AG09319 (cell line): Measurements from ENCODE around the gene TRAK1.

ENCODE experiments used
- DNase-seq: peaks from one replicate; pipeline ENCODE4 v3.0.0-alpha.2; 2010; ENCODE audit warnings: low read depth; ENCODE audit errors: extremely low read depth
- TF ChIP-seq, protein P1 (sequence below): IDR thresholded peaks from 2 replicates; pipeline ENCODE4 v1.5.1; 2011; ENCODE audit warnings: low read depth, mild to moderate bottlenecking, inconsistent platforms, low read length, moderate library complexity

The TRAK1 gene

GRCh38 chr3:42119561-42120355 is 28.6 kb downstream of the TRAK1 start:
- no peak for DNase-seq
- TF ChIP-seq, protein P1, sequence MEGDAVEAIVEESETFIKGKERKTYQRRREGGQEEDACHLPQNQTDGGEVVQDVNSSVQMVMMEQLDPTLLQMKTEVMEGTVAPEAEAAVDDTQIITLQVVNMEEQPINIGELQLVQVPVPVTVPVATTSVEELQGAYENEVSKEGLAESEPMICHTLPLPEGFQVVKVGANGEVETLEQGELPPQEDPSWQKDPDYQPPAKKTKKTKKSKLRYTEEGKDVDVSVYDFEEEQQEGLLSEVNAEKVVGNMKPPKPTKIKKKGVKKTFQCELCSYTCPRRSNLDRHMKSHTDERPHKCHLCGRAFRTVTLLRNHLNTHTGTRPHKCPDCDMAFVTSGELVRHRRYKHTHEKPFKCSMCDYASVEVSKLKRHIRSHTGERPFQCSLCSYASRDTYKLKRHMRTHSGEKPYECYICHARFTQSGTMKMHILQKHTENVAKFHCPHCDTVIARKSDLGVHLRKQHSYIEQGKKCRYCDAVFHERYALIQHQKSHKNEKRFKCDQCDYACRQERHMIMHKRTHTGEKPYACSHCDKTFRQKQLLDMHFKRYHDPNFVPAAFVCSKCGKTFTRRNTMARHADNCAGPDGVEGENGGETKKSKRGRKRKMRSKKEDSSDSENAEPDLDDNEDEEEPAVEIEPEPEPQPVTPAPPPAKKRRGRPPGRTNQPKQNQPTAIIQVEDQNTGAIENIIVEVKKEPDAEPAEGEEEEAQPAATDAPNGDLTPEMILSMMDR: no peak

DNA sequence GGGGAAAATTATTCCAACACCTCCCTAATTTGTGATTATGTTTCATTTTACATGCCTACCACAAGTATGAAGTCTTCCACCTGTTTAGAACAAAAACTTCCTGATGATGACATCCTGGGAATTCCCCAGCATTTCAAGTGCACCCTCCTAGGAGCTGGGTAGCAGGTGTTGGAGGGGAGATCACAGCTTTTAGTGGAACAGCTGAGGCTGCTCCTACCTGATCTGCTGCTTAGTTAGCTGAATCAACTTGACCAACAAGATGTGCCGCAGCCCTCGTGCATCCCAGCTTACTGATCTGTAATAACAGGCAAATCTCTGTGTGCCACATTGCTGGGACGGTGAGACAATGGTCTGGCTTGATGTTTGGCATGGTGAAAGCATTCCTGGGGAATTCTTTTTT is 29.7 kb downstream of the TRAK1 start:
- TF ChIP-seq, protein P1: no peak

GRCh38 chr3:42122261-42123011 is 31.3 kb downstream of the TRAK1 start:
- TF ChIP-seq, protein P1: no peak

More for the DNA sequence above, 29.7 kb downstream of the TRAK1 start:
- DNase-seq: no peak

GRCh38 chr3:42123012-42123581 is 31.9 kb downstream of the TRAK1 start:
- no peak for DNase-seq
- TF ChIP-seq, protein P1: no peak

More at GRCh38 chr3:42122261-42123011, 31.3 kb downstream of the TRAK1 start:
- DNase-seq: no peak

DNA sequence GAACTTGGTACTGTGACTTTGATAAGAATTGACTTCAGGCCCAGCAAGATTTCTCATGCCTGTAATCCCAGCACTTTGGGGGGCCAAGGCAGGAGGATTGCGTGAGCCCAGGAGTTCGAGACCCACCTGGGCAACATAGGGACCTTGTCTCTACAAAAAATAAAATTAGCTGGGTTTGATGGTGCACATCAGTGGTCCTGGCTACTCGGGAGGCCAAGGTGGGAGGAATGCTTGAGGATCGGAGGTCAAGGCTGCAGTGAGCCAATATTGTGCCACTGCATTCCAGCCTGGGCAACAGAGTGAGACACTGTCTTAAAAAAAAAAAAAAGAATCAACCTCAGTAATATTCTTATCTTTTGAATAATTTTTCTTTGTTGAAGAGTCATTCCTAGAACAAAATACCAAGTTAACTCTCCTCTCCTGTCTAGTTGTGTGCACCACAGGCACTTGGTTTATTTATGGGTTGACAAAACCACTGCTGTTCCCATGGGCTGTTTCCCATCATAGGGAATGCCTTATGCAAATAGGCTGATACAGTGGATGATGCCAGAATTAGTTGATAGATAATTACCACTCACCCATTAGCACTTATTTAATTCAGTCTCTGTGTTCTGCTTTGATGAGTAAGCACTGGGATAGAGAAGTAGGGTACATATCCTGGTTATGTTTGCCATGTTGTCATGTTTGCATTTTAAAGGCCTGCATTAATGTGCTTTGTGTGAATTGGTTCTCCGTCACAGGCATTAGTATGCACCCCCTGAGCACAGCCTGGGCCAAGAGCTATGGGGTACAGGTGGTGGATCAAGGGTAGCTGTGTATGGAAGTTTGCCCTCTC is 32.9 kb downstream of the TRAK1 start:
- TF ChIP-seq, protein P1: no peak
- DNase-seq: no peak

DNA sequence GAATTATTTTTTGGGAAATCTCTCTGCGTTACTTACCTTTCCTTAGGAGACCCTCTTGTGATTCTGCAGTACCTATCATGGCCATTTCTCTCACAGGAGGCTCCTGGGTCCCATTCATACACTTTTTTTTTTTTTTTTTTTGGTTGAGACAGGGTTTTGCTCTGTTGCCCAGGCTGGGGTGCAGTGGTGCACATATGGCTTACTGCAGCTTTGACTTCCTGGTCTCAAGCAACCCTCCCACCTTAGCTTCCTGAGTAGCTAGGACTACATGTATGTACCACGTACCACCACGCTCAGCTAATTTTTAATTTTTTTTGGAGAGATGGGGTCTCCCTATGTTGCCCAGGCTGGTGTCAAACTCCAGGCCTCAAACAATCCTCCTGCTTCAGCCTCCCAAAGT is 36.1 kb downstream of the TRAK1 start:
- DNase-seq: no peak
- TF ChIP-seq, protein P1: no peak
